OCI-LY1 (cell line): ENCODE results near the gene CAB39L.

Source experiments
- H2AFZ ChIP-seq: fragments of 200-600 bp; sonication (generic), shearing (Covaris generic); 2 replicates; pipeline ENCODE4 v1.6.0; 2014; ENCODE audit warnings: antibody characterized with exemption, mild to moderate bottlenecking, low read length
- H3F3A ChIP-seq: fragments of 200-600 bp; sonication (generic), shearing (Covaris generic); 2 replicates; pipeline ENCODE4 v1.6.0; 2014; ENCODE audit warnings: mild to moderate bottlenecking, antibody characterized with exemption, low read length, moderate library complexity; ENCODE audit not compliant: insufficient read depth
- H3K27ac ChIP-seq: fragments of 200-600 bp; sonication (generic); 2 replicates; pipeline ENCODE4 v1.5.1; 2014; ENCODE audit warnings: low read length, mixed run types, mild to moderate bottlenecking, low read depth; ENCODE audit not compliant: poor library complexity, severe bottlenecking
- H3K27me3 ChIP-seq: fragments of 200-600 bp; sonication (generic); 2 replicates; pipeline ENCODE4 v1.6.0; 2014; ENCODE audit warnings: antibody characterized with exemption, mild to moderate bottlenecking, low read length, moderate library complexity; ENCODE audit not compliant: insufficient read depth
- H3K36me3 ChIP-seq: fragments of 200-600 bp; sonication (generic); 2 replicates; pipeline ENCODE4 v1.6.1; 2014; ENCODE audit warnings: mild to moderate bottlenecking, antibody characterized with exemption, low read length, moderate library complexity, mixed read lengths; ENCODE audit not compliant: insufficient read depth
- H3K4me1 ChIP-seq: fragments of 200-600 bp; sonication (generic); 2 replicates; pipeline ENCODE4 v1.5.1; 2014; ENCODE audit warnings: mild to moderate bottlenecking, low read length, moderate library complexity; ENCODE audit not compliant: insufficient read depth, severe bottlenecking
- H3K4me2 ChIP-seq: fragments of 200-600 bp; sonication (generic), shearing (Covaris generic); 2 replicates; pipeline ENCODE4 v1.6.1; 2014; ENCODE audit warnings: low read length
- H3K4me3 ChIP-seq: fragments of 200-600 bp; sonication (generic); 2 replicates; pipeline ENCODE4 v1.5.1; 2014; ENCODE audit warnings: low read length, low read depth, mild to moderate bottlenecking, mixed read lengths; ENCODE audit not compliant: poor library complexity, severe bottlenecking
- H3K79me2 ChIP-seq: fragments of 200-600 bp; shearing (Covaris generic); 2 replicates; pipeline ENCODE4 v1.6.1; 2016; ENCODE audit warnings: mixed run types, low read length, mixed read lengths; ENCODE audit not compliant: insufficient read depth
- H3K9ac ChIP-seq: fragments of 200-600 bp; sonication (generic), shearing (Covaris generic); 2 replicates; pipeline ENCODE4 v1.6.1; 2014; ENCODE audit warnings: mild to moderate bottlenecking, low read length, mixed read lengths
- H3K9me2 ChIP-seq: fragments of 200-600 bp; sonication (generic), shearing (Covaris generic); 2 replicates; pipeline ENCODE4 v1.6.1; 2014; ENCODE audit warnings: low read depth, mild to moderate bottlenecking, low read length, mixed read lengths
- H3K9me3 ChIP-seq: fragments of 200-600 bp; shearing (Covaris generic); 2 replicates; pipeline ENCODE4 v1.6.1; 2014; ENCODE audit warnings: low read length, mixed read lengths
- H4K20me1 ChIP-seq: fragments of 200-600 bp; sonication (generic), shearing (Covaris generic); 2 replicates; pipeline ENCODE4 v1.6.0; 2016; ENCODE audit warnings: mild to moderate bottlenecking, low read length; ENCODE audit not compliant: insufficient read depth
- EZH2 ChIP-seq: fragments of 200-600 bp; sonication (generic), shearing (Covaris generic); IDR thresholded peaks from 2 replicates; pipeline ENCODE4 v1.8.0; 2017; ENCODE audit warnings: borderline replicate concordance, mixed run types, mild to moderate bottlenecking, antibody characterized with exemption, low read length, moderate library complexity, mixed read lengths
- TF ChIP-seq, protein P1 (sequence below): fragments of 200-600 bp; sonication (generic), shearing (Covaris generic); IDR thresholded peaks from 2 replicates; pipeline ENCODE4 v1.5.1; 2017; ENCODE audit warnings: mild to moderate bottlenecking, antibody characterized with exemption, low read length, moderate library complexity, mixed read lengths

Gene CAB39L

DNA sequence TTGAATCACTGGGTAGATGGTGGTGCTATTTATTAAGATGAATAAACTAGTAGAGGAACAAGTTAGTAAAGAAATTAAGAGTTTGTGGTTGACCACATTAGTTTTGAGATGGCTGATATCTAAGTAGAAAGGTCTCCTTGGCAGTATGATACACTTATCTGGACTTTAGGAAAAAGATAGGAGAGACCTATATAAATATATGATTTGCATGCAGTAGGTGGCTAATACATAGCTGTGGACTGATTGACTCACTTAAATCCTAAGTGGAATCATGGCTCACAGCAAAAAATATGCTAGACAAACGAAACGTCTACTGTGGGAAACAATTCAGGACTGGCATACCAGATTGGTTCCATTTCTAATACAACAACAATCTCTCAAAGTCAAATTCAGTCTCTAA, 92.0 kb downstream of the CAB39L start:
- no peak overlapping the region for H3K27ac ChIP-seq
- no peaks in the 10 kb centered on the region for H3K9me2 ChIP-seq
- no peak for TF ChIP-seq EZH2
- TF ChIP-seq, protein P1, sequence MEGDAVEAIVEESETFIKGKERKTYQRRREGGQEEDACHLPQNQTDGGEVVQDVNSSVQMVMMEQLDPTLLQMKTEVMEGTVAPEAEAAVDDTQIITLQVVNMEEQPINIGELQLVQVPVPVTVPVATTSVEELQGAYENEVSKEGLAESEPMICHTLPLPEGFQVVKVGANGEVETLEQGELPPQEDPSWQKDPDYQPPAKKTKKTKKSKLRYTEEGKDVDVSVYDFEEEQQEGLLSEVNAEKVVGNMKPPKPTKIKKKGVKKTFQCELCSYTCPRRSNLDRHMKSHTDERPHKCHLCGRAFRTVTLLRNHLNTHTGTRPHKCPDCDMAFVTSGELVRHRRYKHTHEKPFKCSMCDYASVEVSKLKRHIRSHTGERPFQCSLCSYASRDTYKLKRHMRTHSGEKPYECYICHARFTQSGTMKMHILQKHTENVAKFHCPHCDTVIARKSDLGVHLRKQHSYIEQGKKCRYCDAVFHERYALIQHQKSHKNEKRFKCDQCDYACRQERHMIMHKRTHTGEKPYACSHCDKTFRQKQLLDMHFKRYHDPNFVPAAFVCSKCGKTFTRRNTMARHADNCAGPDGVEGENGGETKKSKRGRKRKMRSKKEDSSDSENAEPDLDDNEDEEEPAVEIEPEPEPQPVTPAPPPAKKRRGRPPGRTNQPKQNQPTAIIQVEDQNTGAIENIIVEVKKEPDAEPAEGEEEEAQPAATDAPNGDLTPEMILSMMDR, result no peak
- no peaks in the 10 kb centered on the region; the same call in 1 of the 2 replicates for H4K20me1 ChIP-seq
- no peak overlapping the region for H3K4me2 ChIP-seq
- no peaks in the 10 kb centered on the region for H3K27me3 ChIP-seq
- H2AFZ ChIP-seq, result no peak overlapping the region
- H3K4me1 ChIP-seq, result no peaks in the 10 kb centered on the region
- peaks cover 75% of the 10 kb centered on the region for H3K36me3 ChIP-seq
- no peaks in the 10 kb centered on the region for H3F3A ChIP-seq
- H3K9me3 ChIP-seq, result peaks cover 4% of the 10 kb centered on the region; the same call in 1 of the 2 replicates
- no peak overlapping the region for H3K9ac ChIP-seq
- no peaks in the 10 kb centered on the region for H3K79me2 ChIP-seq
- H3K4me3 ChIP-seq, result no peak overlapping the region

DNA sequence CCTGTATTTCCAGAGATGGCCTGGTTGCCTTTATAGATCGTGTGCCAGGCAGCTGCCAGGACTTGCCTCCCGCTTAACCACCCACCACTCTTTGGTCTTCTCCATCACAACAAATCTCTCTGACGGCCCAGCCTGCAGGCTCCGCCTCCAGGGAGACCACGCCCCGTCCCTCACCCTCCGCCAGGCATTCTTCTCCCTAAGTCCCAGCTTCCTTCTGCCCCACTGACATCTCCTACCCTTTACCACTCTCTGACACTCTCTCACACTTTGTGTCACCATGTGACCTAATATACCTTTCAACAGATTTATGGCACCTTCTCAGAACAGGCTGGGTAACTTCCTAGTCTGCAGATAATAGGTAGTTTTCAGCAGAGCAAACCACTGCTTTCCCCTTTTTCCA, 95.1 kb downstream of the CAB39L start:
- no peak for TF ChIP-seq EZH2
- TF ChIP-seq, protein P1, result no peak
- H3K9me2 ChIP-seq, result no peaks in the 10 kb centered on the region
- H3K9ac ChIP-seq, result no peak overlapping the region
- no peaks in the 10 kb centered on the region for H3K27me3 ChIP-seq
- H3K36me3 ChIP-seq, result peaks cover 55% of the 10 kb centered on the region; the same call in 1 of the 2 replicates
- no peak overlapping the region for H3K4me3 ChIP-seq
- H3K4me2 ChIP-seq, result no peak overlapping the region
- H3K79me2 ChIP-seq, result no peaks in the 10 kb centered on the region
- no peaks in the 10 kb centered on the region for H3K4me1 ChIP-seq
- H2AFZ ChIP-seq, result no peak overlapping the region
- H3F3A ChIP-seq, result no peaks in the 10 kb centered on the region
- no peaks in the 10 kb centered on the region for H3K9me3 ChIP-seq
- no peaks in the 10 kb centered on the region for H4K20me1 ChIP-seq
- no peak overlapping the region for H3K27ac ChIP-seq

DNA sequence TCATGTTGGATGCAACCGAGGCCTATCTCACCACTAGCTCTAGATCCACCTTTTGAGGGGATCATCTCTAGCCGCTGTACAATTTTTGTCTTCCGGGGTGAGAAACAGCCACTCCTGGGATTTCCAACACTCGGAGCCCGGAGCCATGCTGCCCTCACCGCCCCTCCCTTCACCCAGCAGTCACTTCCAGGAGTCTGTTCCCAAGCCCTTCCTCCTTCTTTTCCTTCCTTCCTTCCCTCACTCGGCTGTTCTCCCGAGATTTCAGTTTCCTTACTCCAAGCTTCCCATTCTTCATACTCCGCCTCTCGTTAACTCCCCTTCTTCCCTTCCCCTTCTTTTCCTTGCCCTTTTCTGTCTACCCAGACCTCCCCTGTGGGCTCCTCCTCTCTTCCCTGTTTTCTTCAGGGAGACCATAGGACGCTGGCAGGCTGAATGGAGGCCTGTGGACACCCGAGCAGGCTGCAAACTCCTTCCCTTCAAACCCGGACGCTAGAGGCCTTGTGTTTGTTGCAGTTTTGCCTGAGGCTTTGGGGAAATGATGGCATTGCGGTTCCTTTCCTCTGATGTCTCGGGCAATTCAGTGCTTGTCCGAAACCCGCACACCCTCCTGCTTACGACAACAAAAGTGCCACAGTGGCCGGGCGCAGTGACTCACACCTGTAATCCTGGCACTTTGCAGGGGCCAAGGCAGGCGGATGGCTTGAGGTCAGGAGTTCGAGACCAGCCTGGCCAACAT, 96.0 kb downstream of the CAB39L start:
- no peaks in the 10 kb centered on the region for H3F3A ChIP-seq
- no peak overlapping the region for H2AFZ ChIP-seq
- no peaks in the 10 kb centered on the region for H3K9me2 ChIP-seq
- no peaks in the 10 kb centered on the region for H3K9me3 ChIP-seq
- no peak for TF ChIP-seq EZH2
- TF ChIP-seq, protein P1, result no peak
- no peak overlapping the region for H3K4me2 ChIP-seq
- H3K4me3 ChIP-seq, result no peak overlapping the region
- no peaks in the 10 kb centered on the region for H3K27me3 ChIP-seq
- no peaks in the 10 kb centered on the region for H3K79me2 ChIP-seq
- H4K20me1 ChIP-seq, result no peaks in the 10 kb centered on the region
- no peak overlapping the region for H3K27ac ChIP-seq
- H3K9ac ChIP-seq, result no peak overlapping the region
- H3K4me1 ChIP-seq, result no peaks in the 10 kb centered on the region
- H3K36me3 ChIP-seq, result peaks cover 59% of the 10 kb centered on the region
